ENCODE data around the gene TMEM92.
"Not testable (repeated sequence)": the region's sequence is repeated elsewhere in the genome, so short reads cannot be mapped to it uniquely, and the experiment has no call there.

TMEM92 gene

GRCh38 chr17:50262001-50262794 lies 12.1 kb upstream of the TMEM92 start:
- no peak for DNase-seq

GRCh38 chr17:50263331-50264262 lies 10.7 kb upstream of the TMEM92 start:
- DNase-seq, result no peak

GRCh38 chr17:50264263-50265113 lies 9.8 kb upstream of the TMEM92 start:
- DNase-seq, result no peak

- DNase-seq, result no peak
Measured at GRCh38 chr17:50265212-50265611, 9.1 kb upstream of the TMEM92 start.

GRCh38 chr17:50265690-50266315 lies 8.5 kb upstream of the TMEM92 start:
- DNase-seq, result no peak

- no peak for DNase-seq
Measured at GRCh38 chr17:50266384-50267073, 7.7 kb upstream of the TMEM92 start.

GRCh38 chr17:50267074-50267841 lies 7.0 kb upstream of the TMEM92 start:
- no peak for DNase-seq

- no peak for DNase-seq
Measured at GRCh38 chr17:50268026-50268425, 6.2 kb upstream of the TMEM92 start.

- no peak for DNase-seq
Measured at GRCh38 chr17:50268743-50269275, 5.5 kb upstream of the TMEM92 start.

- DNase-seq, result peak; percentile 67 to 90
Measured at GRCh38 chr17:50269477-50270434, 4.5 kb upstream of the TMEM92 start.

GRCh38 chr17:50270435-50271362 lies 3.6 kb upstream of the TMEM92 start:
- no peak for DNase-seq

- DNase-seq, result not testable (repeated sequence)
Measured at GRCh38 chr17:50271363-50271750, 2.9 kb upstream of the TMEM92 start.

GRCh38 chr17:50272246-50272645 lies 2.0 kb upstream of the TMEM92 start:
- DNase-seq, result no peak

GRCh38 chr17:50272711-50273653 lies 1.3 kb upstream of the TMEM92 start:
- peak in 1 of 2 donors; percentile 47 for DNase-seq

GRCh38 chr17:50273654-50274040 lies 619 bp upstream of the TMEM92 start:
- DNase-seq, result no peak

GRCh38 chr17:50274897-50275221 lies 593 bp downstream of the TMEM92 start:
- no peak for DNase-seq

GRCh38 chr17:50275279-50275678 lies 1.0 kb downstream of the TMEM92 start:
- DNase-seq, result no peak
